GM23338 (cell line): ENCODE results near the gene PPIF. TPM values are rescaled to one million over a fixed set of nuclear protein-coding genes. Genes with fewer than 3 reads are reported as not detected.

ENCODE experiments used
- ATAC-seq: fragments of 200-7000 bp; cut with Tn5 transposase; 3 replicates; pipeline ENCODE4 v1.9.1; 2020
- DNase-seq: peaks from one replicate; pipeline ENCODE4 v3.0.0-alpha.2; 2015; ENCODE audit warnings: low spot score
- H2AFZ ChIP-seq: fragments of 200-600 bp; sonication (generic); 2 replicates; pipeline ENCODE4 v1.8.0; 2016; ENCODE audit warnings: antibody characterized with exemption, mild to moderate bottlenecking, moderate library complexity
- H3F3A ChIP-seq: fragments of 200-600 bp; sonication (generic); replicated peaks from 2 replicates; pipeline ENCODE4 v1.8.0; 2017; ENCODE audit warnings: antibody characterized with exemption, mixed run types, low read depth
- H3K27ac ChIP-seq: fragments of 200-600 bp; sonication (generic); 2 replicates; pipeline ENCODE4 v1.6.1; 2016; ENCODE audit warnings: low read depth
- H3K27me3 ChIP-seq: fragments of 200-600 bp; sonication (generic); 2 replicates; pipeline ENCODE4 v1.8.0; 2016; ENCODE audit warnings: mild to moderate bottlenecking, mixed run types, moderate library complexity; ENCODE audit not compliant: insufficient read depth
- H3K36me3 ChIP-seq: fragments of 200-600 bp; sonication (generic); 2 replicates; pipeline ENCODE4 v1.8.0; 2016; ENCODE audit warnings: mild to moderate bottlenecking; ENCODE audit not compliant: insufficient read depth
- H3K4me1 ChIP-seq: fragments of 200-600 bp; sonication (generic); 2 replicates; pipeline ENCODE4 v1.8.0; 2016; ENCODE audit warnings: mild to moderate bottlenecking, moderate library complexity; ENCODE audit not compliant: insufficient read depth
- H3K4me2 ChIP-seq: fragments of 200-600 bp; sonication (generic); 2 replicates; pipeline ENCODE4 v1.7.1; 2017; ENCODE audit warnings: mixed run types
- H3K4me3 ChIP-seq: fragments of 200-600 bp; sonication (generic); 2 replicates; pipeline ENCODE4 v1.6.1; 2016; ENCODE audit warnings: mixed run types
- H3K79me2 ChIP-seq: fragments of 200-600 bp; sonication (generic); replicated peaks from 2 replicates; pipeline ENCODE4 v1.8.0; 2017; ENCODE audit warnings: mild to moderate bottlenecking; ENCODE audit not compliant: insufficient read depth
- H3K9me2 ChIP-seq: fragments of 200-600 bp; sonication (generic); 2 replicates; pipeline ENCODE4 v1.8.0; 2017; ENCODE audit not compliant: insufficient read depth
- H4K20me1 ChIP-seq: fragments of 200-600 bp; sonication (generic); replicated peaks from 2 replicates; pipeline ENCODE4 v1.8.0; 2017; ENCODE audit warnings: mild to moderate bottlenecking; ENCODE audit not compliant: insufficient read depth
- H3K27ac Mint-ChIP-seq: 2 replicates; pipeline ENCODE4 v1.8.0; 2020; ENCODE audit warnings: inconsistent platforms, mild to moderate bottlenecking, moderate library complexity, mixed read lengths
- H3K27me3 Mint-ChIP-seq: 3 replicates; pipeline ENCODE4 v1.8.0; 2022; ENCODE audit warnings: low read depth, mild to moderate bottlenecking, moderate library complexity, mixed read lengths, inconsistent platforms; ENCODE audit not compliant: insufficient read depth, poor library complexity
- H3K36me3 Mint-ChIP-seq: 3 replicates; pipeline ENCODE4 v1.8.0; 2021; ENCODE audit warnings: low read depth, mild to moderate bottlenecking, inconsistent platforms, moderate library complexity, mixed read lengths
- H3K4me1 Mint-ChIP-seq: 3 replicates; pipeline ENCODE4 v1.8.0; 2020; ENCODE audit warnings: mild to moderate bottlenecking, inconsistent platforms, mixed read lengths
- H3K4me3 Mint-ChIP-seq: 3 replicates; pipeline ENCODE4 v1.8.0; 2021; ENCODE audit warnings: moderate library complexity, mild to moderate bottlenecking, inconsistent platforms, mixed read lengths
- H3K9me3 Mint-ChIP-seq: 3 replicates; pipeline ENCODE4 v1.8.0; 2020; ENCODE audit warnings: moderate library complexity, mild to moderate bottlenecking, inconsistent platforms, mixed read lengths
- CREB1 ChIP-seq: fragments of 250-450 bp; sonication (Bioruptor Pico); IDR thresholded peaks from 2 replicates; pipeline ENCODE4 v1.5.0; 2020; ENCODE audit warnings: low read depth, mild to moderate bottlenecking, moderate library complexity
- CTCF ChIP-seq, 2 experiments: fragments of 200-600 bp in 1 of 2; sonication (generic) in 1 of 2; conservative IDR thresholded peaks; 2 replicates each; pipeline versions ENCODE4 v1.5.1 to v1.6.1; 2016 to 2017; ENCODE audit warnings: antibody characterized with exemption in 2 of 2, low read depth in 2 of 2, mild to moderate bottlenecking in 2 of 2, moderate library complexity in 1 of 2
- ETS1 ChIP-seq: IDR thresholded peaks from 2 replicates; pipeline ENCODE4 v1.6.1; 2016; ENCODE audit warnings: antibody characterized with exemption
- EZH2 ChIP-seq: fragments of 200-600 bp; sonication (generic); IDR thresholded peaks from one replicate; pipeline ENCODE4 v1.8.0; 2017; ENCODE audit warnings: antibody characterized with exemption, mild to moderate bottlenecking, low read depth; ENCODE audit not compliant: unreplicated experiment
- EZH2phosphoT487 ChIP-seq: fragments of 200-600 bp; sonication (generic); IDR thresholded peaks from one replicate; pipeline ENCODE4 v1.8.1; 2018; ENCODE audit warnings: antibody characterized with exemption; ENCODE audit not compliant: unreplicated experiment
- JUNB ChIP-seq: IDR thresholded peaks from one replicate; pipeline ENCODE4 v1.6.1; 2016; ENCODE audit warnings: antibody characterized with exemption; ENCODE audit not compliant: unreplicated experiment
- NANOG ChIP-seq: IDR thresholded peaks from 2 replicates; pipeline ENCODE4 v1.6.1; 2016; ENCODE audit warnings: antibody characterized with exemption, borderline replicate concordance
- POLR2AphosphoS5 ChIP-seq: IDR thresholded peaks from 2 replicates; pipeline ENCODE4 v1.6.1; 2016; ENCODE audit warnings: antibody characterized with exemption, low read depth
- REST ChIP-seq: IDR thresholded peaks from one replicate; pipeline ENCODE4 v1.6.1; 2018; ENCODE audit warnings: antibody characterized with exemption; ENCODE audit not compliant: unreplicated experiment
- ZNF114 ChIP-seq: fragments of 250-450 bp; sonication (Bioruptor Pico); IDR thresholded peaks from 2 replicates; pipeline ENCODE4 v1.5.0; 2020; ENCODE audit warnings: mild to moderate bottlenecking, moderate library complexity
- ZNF331 ChIP-seq: fragments of 250-450 bp; sonication (Bioruptor Pico); IDR thresholded peaks from 2 replicates; pipeline ENCODE4 v1.5.0; 2020; ENCODE audit warnings: low read depth, mild to moderate bottlenecking, moderate library complexity
- polyA plus RNA-seq: library from polyadenylated mRNA; unstranded; fragments of >200 nt; fragmentation: Nextera tagmentation; extraction: Ambion mirVana; gene quantifications from 2 replicates; pipeline ENCODE4 v1.2.1, GENCODE V29; 2016
- total RNA-seq: library from RNA; depleted of rRNA; stranded (reverse); fragments of >200 nt; shearing (Covaris generic); gene quantifications from 2 replicates; pipeline ENCODE4 v1.2.3, GENCODE V29; 2014

The PPIF gene
- total and polyA plus RNA-seq, 2 experiments from 2014 or later = 32.1 to 43.6 TPM

- TF ChIP-seq EZH2 (no peak), ZNF331 (no peak), CREB1 (CRISPR knock-in tag) (no peak), NANOG (no peak), JUNB (no peak)
These were observed 6.9 kb downstream of the PPIF start (continued) for GRCh38 chr10:79354141-79354540.

- Histone ChIP-seq H2AFZ (no peak overlapping the region), H3K9me2 (no peaks in the 10 kb centered on the region), H4K20me1 (peaks cover 13% of the 10 kb centered on the region; the same call in 1 of the 2 replicates), H3K4me2 (no peak overlapping the region), H3K4me3 (no peak overlapping the region), H3K4me1 (no peaks in the 10 kb centered on the region), H3K27ac (no peak overlapping the region), H3K79me2 (no peaks in the 10 kb centered on the region), H3K36me3 (no peaks in the 10 kb centered on the region; the same call in 1 of the 2 replicates), H3F3A (no peaks in the 10 kb centered on the region), H3K27me3 (no peaks in the 10 kb centered on the region)
- DNase-seq (no peak), ATAC-seq (no peak)
- no peak overlapping the region for H3K27ac Mint-ChIP-seq
- no peaks in the 10 kb centered on the region for H3K4me1 Mint-ChIP-seq
- no peaks in the 10 kb centered on the region for H3K9me3 Mint-ChIP-seq
- peaks cover 5% of the 10 kb centered on the region for H3K27me3 Mint-ChIP-seq
- H3K36me3 Mint-ChIP-seq = peaks cover 70% of the 10 kb centered on the region
- TF ChIP-seq JUNB = no peak
- no peak for TF ChIP-seq CTCF (conservative IDR thresholded peaks at IDR 0.05; ENCODE audit: low read depth in 2 of 2)
- TF ChIP-seq REST = no peak
- TF ChIP-seq ETS1 = no peak
- TF ChIP-seq CREB1 (CRISPR knock-in tag) = no peak
- no peak for TF ChIP-seq POLR2AphosphoS5
- no peak for TF ChIP-seq ZNF114 (CRISPR knock-in tag)
- TF ChIP-seq EZH2phosphoT487 = no peak
- H3K4me3 Mint-ChIP-seq = no peak overlapping the region
These were observed 7.3 kb downstream of the PPIF start for GRCh38 chr10:79354615-79355014.
